ENCODE measurements around the gene RITA1.

The RITA1 gene

DNA sequence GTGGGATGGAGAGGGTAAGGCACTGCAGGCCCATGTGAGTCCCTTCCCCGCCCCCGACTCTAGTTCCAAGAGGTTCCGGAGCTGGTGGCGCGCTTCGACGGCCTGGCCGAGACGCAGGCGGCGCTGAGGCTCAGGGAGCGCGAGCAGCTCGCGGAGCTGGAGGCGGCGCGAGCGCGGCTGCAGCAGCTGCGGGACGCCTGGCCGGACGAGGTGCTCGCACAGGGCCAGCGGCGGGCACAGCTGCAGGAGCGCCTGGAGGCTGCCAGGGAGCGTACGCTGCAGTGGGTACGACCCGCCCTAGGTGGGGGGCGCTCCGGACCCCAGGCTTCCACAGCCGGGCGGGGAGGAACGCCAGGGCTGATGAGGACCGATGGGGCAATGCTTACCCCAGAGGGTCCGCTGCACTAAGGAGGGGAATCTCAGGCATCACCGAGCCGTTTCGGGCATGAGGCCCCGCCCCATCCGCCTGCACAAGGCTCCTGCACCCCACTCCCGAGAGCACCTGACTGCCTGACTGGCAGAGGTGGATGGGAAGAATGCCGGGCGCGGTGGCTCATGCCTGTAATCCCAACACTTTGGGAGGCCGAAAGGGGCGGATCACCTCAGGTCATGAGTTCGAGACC is 31.1 kb upstream of the RITA1 start:
- peak; percentile 25 to 31 for DNase-seq

DNA sequence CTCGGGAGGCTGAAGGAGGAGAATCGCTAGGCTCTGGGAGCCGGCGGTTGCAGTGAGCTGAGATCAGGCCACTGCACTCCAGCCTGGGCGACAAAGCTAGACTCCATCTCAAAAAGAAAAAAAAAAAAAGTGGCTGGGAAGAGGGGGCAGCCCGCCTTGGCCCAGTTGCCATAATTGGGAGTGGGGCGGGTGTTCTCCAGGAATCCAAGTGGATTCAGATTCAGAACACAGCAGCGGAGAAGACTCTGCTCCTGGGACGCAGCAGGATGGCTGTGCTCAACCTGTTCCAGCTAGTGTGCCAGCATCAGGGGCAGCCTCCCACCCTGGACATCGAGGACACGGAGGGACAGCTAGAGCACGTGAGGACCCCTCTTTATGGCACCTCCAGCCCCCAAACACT is 30.5 kb upstream of the RITA1 start:
- DNase-seq = no peak

DNA sequence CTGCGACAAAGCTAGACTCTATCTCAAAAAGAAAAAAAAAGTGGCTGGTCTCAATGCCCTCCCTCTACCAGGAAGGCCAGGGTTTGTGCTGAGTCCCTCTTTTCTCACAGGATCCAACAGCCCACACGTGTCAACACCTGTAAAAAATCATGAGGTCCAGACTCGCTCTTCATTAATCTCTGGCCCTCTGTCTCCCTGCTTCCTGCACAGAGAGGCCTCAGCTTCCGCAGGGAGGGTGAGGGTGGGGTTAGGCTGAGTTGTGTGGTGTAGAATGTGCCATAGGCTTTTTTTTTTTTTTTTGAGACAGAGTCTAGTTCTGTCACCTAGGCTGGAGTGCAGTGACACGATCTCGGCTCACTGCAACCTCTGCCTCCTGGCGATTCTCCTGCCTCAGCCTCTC is 29.9 kb upstream of the RITA1 start:
- DNase-seq = no peak

DNA sequence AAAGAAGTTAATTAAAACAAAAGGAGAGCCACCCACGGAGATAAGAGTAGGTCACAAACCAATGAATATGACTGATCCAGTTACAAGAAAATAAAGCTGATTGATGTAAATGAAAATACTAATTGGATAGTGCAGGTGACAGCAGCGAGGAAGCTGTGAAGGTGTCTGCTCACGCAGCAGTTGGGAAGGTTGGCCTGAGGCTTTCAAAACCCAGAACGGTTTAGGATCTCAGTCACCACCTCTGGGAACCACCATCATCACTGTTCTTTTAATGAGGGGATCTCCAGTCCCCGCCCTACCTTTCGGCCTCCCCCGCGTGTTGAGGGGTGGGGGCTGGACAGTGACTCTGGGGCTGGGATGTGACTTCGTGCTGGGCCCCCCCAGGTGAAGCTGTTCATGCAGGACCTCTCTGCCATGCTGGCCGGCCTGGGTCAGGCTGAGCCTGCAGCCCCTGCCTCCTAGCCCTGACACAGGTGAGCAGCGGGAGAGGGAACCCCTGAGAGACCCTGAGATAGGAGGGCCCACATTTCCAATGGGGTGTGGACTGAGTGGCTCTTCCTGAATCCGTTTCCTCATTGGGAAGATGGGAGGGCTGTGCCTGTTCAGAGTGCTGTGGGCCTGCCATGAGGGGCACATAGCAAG is 28.2 kb upstream of the RITA1 start:
- DNase-seq = no peak

DNA sequence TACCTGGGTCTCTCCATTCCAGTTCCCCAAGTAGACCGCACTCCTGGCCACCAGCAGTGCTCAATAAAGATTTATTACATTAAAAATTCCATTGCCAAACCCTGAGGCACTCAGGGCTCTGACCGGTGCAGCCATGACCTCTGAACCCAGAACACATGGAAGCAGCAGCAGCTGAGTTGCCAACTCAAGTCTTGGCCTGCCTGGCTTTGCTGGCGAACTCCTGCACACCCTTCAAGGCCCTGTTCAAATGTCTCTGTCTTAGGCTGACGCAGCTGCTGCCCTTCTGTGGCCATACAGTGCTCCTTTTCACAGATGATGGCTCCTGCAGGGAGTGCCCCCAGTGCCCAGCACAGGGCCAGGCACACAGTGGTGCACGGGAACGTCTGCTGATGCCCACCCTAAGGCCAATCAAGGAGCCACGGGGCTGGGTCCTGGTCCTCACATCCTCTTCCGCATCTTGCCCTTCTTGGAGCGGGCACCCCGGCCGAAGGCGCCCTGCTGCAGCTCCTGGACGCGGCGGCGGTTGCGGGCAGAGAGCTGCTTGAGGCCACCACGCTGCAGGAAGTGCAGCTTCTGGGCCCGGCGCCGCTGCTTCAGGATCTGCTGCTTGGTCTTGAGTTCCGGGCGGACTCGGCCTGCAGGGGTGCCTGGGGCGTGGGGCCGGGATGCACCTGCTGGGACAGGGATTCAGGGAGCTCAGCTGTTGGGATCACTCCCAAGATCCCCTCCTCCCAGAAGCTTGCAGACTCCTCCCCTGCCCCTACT is 26.9 kb upstream of the RITA1 start:
- no peak for DNase-seq

DNA sequence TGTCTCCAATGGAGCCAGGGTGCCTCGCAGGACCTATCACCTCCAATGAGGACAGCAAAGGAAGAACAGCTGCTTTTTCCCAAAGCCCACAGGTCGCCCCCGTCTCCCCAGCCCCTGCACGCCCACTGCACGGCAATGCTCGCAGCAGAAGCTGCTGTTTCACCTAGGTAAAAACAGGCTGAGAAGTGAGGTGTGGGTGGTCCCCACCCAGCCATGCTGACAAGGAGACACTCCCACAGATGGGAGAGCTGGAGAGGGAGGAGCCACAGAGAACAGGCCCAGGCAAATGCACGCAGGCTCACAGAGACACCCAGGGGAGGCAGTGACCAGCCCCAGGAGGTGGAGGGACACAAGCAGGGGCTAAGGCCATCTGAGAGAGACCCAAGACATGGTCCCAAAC is 25.6 kb upstream of the RITA1 start:
- no peak for DNase-seq

DNA sequence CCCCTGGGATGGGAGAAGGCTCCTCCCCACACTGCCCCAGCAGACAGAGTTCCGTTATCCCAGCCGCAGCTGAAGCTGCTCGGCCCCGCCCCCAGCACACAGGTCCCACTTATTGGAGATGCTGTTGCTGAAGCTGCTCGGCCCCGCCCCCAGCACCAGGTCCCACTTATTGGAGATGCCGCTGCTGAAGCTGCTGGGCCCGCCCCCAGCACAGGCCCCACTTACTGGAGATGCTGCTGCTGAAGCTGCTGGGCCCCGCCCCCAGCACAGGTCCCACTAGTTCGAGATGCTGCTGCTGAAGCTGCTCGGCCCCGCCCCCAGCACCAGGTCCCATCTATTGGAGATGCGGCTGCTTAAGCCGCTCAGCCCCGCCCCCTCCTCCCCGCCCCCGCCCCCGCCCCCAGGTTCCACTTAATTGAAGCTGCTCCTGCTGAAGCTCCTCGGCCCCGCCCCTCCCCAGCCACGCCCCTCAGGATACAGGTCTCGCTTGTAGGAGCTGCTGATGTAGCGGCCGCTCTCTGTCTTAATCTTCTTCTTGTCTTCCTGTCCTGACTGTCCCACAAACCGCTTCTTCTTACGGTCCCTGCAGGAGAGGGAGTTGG is 24.0 kb upstream of the RITA1 start:
- DNase-seq = peak; percentile 41 to 43

DNA sequence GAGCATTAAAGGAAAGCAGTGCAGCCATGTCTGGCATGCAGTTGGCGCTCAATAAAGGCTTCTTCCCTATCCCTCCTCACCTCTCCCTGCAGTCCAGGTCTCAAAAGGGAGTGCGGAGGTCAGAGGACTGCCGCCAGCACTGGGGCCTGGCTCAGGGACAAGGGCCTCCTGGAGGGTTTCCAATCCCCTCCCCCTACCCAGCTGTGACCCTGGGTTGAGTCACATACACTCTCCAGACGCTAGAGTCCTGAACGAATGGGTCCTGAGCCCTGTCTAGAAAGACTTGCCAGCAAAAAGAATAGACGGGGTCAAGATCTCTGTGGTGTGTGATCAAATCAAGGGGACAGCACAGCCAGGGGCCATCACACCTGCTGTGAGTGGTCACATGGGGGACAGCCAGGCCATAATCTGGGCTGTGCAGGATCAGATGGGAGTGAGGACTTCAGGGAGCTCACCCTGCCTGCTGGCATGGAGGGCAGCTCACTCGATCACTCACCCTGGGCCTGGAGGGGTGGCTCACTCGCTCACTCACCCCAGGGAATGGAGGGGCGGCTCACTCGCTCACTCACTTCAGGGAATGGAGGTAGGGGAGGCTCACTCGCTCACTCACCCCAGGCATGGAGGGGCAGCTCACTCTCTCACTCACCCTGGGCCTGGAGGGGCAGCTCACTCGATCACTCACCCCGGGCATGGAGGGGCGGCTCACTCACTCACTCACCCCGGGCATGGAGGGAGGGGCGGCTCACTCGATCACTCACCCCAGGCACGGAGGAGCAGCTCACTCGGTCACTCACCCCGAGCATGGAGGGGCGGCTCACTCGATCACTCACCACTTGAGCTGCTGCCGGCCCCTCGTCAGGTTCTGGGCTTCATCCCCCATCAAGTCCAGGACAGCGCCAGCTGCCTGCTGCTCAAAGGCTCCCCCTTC is 23.2 kb upstream of the RITA1 start:
- DNase-seq = no peak

DNA sequence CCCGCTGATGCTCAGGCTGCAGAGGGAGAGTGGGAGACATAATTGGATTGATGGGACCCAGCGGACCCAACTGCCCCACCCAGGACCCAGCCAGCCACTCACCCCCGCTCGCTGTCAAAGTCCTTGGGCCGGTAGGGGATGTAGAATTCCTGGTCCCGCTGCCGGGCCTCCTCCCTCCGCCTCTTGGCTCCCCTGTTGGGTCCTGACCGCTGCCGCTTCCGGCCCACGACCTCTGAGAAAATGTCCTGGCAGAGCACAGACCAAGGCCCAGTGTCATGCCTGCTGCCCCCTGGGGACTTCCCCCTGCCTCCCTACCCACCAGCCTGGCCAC is 22.5 kb upstream of the RITA1 start:
- DNase-seq = no peak

DNA sequence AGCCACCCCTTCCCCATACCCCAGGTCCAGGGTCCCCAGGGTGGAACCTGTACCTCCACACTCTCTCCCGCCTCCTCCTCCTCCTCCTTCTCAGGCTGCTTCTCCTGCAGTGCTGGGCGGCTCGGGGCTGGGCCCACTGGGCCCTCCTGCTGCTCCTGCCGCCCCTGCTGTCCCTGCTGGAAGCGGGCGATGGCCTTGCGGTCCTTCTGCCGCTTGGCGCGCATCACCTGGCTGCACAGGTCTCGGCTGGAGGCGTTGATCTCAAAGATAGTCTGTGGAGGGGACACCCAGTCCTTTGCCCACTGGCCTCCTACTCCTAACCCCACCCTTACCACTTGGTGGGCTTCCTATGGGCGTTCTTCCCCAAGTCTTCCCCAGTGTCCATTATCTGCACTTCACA is 21.5 kb upstream of the RITA1 start:
- no peak for DNase-seq

DNA sequence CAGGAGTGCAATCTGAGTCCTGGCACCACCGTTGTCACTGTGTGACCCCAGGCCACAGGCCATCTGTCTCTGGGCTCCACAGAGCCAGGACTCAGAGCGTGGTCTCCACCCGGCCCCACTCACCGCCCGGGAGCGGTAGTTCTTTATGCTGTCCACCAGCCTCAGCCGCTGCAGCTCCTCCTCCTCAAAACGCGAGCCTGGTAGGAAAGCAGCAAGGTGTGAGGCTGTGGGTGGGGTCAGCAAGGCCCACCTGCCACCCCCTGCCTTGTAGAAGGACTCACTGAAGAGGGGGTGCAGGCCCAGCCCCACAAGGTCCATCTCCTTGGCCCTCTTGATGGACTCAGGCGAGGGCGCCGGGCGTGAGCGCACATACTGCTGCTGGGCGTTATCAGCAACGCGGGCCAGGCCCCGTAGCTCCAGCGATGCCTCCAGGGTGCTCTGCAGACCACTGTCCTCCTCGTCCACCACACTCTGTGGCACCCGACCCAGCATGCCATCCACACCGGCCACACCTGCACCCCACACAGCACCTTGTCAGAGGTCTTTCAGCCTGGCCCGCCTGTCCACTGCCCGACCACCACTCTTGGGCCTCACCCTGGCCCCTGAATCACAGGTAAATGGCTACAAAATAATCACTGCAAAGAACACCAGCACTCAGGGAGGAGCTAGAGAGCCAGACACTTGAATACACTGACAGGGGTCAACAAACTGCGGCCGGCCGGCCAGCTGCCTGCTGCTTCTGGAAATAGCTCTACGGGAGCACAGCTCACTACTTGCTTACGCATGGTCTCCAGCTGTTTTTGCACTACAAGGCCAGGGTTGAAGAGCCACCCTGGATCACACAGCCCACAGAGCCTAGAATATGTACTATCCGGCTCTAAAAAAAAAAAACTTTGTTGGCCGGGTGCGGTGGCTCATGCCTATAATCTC is 19.7 kb upstream of the RITA1 start:
- no peak for DNase-seq

DNA sequence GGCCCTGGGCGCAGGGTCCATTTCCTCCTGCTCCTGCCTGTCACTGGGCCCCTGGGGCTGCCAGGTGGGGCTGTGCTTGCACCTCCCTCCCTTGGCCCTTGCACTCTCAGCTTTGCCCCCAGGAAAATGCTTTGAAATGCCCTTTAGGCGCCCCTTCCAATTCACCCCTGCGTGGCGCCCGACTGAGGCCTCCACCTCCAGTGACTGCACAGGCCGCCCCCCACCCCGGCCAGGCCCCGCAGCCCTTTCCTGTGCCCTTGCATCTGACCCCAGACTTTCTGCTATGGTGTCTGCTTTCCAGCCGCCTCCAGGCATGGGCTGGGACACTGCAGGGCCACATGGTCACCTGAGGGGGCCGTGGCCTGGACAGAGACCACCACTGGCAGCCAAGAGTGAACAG is 17.7 kb upstream of the RITA1 start:
- no peak for DNase-seq

DNA sequence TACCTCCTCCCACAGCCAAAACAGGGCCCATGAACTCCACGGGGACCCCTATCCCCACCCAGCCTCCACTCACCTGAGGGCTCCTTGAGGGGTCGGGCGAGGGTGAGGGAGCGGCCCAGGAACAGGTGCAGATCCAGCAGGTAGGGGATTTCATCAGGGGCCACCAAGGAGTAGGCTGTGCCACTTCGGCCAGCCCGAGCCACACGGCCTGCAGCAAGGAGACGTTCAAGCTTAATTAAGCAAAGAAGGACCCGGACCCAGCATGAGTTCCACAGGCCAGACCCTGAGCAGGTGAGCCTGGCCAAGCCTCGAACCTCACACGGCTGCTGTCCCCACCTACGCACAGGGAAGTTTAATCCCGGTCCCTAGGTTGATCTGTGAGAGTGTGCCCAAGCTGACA is 15.8 kb upstream of the RITA1 start:
- no peak for DNase-seq

DNA sequence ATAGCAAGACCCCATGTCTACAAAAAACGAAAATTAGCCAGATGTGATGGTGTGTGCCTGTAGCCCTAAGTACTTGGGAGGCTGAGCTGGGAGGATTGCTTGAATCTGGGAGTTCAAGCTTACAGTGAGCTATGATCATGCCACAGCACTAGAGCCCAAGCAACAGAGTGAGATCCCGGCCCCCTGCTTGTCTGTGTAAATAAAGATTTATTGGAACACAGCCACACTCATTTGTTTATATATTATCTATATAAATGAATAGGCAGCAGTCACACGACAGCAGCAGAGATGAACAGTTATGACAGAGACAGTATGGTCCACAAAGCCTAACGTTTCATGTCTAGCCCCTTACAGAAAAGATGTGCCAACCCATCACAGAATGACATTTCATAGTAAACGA is 15.1 kb upstream of the RITA1 start:
- DNase-seq = no peak

DNA sequence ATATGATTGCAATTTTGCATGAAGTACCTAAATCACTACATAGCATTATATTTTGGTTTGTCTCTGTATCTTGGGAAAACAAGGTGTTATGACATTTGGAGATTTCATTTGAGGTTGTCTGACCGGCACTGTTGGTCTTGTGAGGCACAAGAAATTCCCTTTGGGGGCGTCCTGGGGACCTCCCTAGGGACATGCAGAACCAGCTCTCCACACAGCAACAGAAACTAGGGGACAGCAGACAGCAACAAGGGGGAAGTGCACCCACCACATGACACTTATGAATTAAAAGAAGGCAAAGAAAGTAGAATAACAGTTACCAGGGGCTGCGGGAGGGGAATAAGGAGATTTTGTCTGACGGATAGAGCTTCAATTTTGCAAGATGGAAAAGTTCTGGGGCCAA is 14.6 kb upstream of the RITA1 start:
- no peak for DNase-seq

DNA sequence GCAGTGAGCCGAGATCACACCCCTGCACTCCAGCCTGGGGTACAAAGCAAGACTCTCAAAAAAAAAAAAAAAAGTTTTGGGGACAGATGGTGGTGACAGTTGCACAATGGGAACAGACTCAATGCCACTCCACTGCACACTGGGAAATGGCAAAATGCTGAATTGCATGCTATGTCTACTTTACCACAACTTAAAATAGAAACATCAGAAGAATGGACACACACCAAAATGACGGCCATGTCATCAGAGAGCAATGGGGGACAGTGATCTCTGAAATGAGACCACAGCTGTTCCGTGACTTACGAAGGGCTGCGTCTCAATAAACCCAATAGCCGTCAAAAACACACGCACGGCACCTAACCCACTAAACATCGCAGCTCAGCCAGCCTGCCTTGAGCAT is 14.0 kb upstream of the RITA1 start:
- DNase-seq = no peak

DNA sequence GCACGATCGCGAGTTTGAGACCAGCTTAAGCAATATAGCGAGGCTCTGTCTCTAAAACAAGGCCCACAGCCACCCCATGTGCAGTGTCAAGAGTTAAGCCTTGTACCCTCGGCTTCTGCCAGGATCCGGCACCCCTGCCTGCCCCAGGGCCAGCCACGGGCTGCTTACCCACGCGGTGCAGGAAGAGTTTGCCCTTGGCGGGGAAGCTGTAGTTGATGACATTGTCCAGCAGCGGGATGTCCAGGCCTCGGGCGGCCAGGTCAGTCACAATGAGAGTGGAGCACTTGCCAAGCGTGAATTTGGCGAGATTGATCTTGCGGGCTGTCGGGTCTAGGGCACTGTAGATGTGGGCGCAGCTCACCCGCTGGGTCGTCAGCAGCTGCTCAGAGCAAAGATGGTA is 13.3 kb upstream of the RITA1 start:
- DNase-seq = no peak

DNA sequence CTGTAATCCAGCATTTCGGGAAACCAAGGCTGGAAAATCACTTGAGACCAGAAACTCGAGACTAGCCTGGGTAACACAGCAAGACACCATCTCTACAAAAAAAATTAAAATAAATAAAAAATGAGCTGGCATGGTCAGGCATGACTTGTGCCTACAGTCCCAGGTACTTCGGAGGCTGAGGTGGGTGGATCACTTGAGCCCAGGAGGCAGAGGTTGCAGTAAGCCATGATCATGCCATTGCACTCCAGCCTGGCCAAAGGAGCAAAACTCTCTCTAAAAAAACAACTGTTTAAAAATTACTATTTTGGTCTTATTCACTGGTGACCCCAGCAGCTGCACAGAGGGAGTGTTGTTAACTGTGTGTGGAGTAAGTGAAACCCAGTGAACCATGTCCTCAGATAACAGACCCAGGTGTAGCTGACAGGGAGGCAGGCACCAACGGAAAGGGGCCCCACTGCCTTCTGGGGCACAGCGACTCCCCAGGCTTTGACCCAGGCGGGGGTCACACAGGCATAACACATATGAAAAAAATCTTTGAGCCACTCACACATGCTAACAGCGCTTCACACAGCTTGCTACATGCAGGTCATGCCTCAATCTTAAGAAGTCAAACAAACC is 12.3 kb upstream of the RITA1 start:
- DNase-seq = no peak

DNA sequence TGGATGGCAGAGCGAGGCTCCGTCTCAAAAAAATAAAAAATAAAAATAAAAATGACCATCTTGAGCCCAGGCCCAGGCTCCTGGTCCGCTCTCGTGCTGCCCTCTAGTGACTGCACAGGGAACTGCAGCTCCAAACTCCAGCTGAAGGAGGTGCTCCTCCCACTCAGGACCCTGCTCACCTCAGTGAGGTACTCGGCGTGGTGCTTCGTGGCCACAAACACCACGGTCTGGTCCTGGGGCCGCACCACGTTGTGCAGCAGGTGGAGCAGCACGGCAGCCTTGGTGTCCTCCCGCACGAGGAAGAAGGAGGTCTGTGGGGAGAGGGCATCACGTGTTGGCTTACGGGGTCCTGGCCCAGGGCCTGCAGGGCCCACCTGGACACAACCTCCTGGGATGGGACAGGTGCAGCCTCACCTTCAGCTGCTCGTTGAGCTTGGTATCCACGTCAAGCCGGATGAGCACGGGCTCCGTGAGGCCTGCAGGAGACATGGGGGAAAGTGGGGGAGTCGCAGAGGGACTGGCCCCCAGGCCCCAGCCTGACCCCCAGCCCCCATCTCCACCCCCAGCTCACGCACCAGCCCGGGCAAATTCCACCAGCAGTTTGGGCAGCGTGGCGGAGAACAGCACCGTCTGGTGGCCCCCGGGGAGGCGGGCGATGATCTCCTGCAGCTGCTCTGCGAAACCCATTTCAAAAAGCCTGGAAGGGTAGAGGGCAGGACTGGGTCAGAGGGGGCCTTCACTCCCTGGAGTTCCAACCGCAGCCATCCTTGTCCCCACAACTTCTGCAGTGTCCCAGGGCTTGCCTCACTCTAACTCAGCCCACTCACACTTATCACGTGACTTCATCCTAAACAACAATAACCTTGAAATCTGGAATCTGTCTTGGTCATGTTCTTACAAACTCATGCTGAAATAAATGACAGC is 10.8 kb upstream of the RITA1 start:
- DNase-seq = peak; percentile 86 to 87

DNA sequence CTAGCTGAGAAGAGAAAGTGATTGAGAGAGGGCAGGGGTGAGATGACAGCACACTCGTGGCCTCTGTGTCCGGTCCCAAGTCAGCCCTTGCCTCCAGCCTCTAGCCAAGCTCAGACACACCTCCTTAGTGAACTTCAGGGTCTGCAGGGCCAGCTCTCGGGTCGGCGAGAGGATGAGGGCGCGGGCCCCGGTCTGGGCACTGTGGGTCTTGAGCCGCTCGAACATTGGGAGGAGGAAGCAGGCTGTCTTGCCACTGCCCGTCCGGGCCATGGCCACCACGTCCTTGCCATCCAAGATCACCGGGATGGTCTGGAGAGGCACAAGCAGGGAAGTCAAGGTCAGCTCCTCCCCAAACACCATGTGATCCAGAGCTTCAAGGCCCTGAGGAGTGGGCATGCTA is 6.5 kb upstream of the RITA1 start:
- DNase-seq = no peak
